HG03196 (cell line): Measurements from ENCODE around the gene ZAR1L.
A peak's percentile ranks its signal among the peaks of the same experiment; 100 is the strongest.
"Not testable (repeated sequence)": the region's sequence is repeated elsewhere in the genome, so short reads cannot be mapped to it uniquely, and the experiment has no call there.

Experiments used
- ATAC-seq: cut with Tn5 transposase; IDR thresholded peaks from one replicate; pipeline ENCODE4 v1.9.1; 2021; ENCODE audit not compliant: unreplicated experiment

ZAR1L gene

GRCh38 chr13:32315238-32316027, at the start of gene ZAR1L, which contains the start of gene BRCA2:
ZAR1L (minus strand) TSS chr13:32315363; CDS start chr13:32311925, 3,438 bp downstream.
BRCA2 (plus strand) TSS chr13:32315508; CDS start chr13:32316461, 953 bp downstream.
- ATAC-seq: peak; percentile 91

- ATAC-seq: no peak
These were observed 47.4 kb upstream of the ZAR1L start for GRCh38 chr13:32362574-32362973.

GRCh38 chr13:32355935-32356334, 40.8 kb upstream of the ZAR1L start:
- ATAC-seq: not testable (repeated sequence)

GRCh38 chr13:32354040-32354439, 38.9 kb upstream of the ZAR1L start:
- no peak for ATAC-seq

- not testable (repeated sequence) for ATAC-seq
These were observed 35.8 kb upstream of the ZAR1L start for GRCh38 chr13:32350839-32351441.

- ATAC-seq: no peak
These were observed 32.5 kb upstream of the ZAR1L start for GRCh38 chr13:32347651-32348050.

GRCh38 chr13:32340914-32341313, 25.8 kb upstream of the ZAR1L start:
- no peak for ATAC-seq

- no peak for ATAC-seq
These were observed 19.5 kb upstream of the ZAR1L start for GRCh38 chr13:32334671-32335070.

GRCh38 chr13:32330441-32330840, 15.3 kb upstream of the ZAR1L start:
- no peak for ATAC-seq

GRCh38 chr13:32323912-32324311, 8.7 kb upstream of the ZAR1L start:
- no peak for ATAC-seq

GRCh38 chr13:32320528-32320927, 5.4 kb upstream of the ZAR1L start:
- no peak for ATAC-seq

GRCh38 chr13:32317716-32318465, 2.7 kb upstream of the ZAR1L start:
- no peak for ATAC-seq

GRCh38 chr13:32316501-32316900, 1.3 kb upstream of the ZAR1L start:
- ATAC-seq: no peak

- peak; percentile 43 for ATAC-seq
These were observed 821 bp upstream of the ZAR1L start for GRCh38 chr13:32316028-32316339.

GRCh38 chr13:32314271-32315237, 609 bp downstream of the ZAR1L start:
- ATAC-seq: peak; percentile 16

GRCh38 chr13:32311188-32311897, 3.8 kb downstream of the ZAR1L start:
- no peak for ATAC-seq

- no peak for ATAC-seq
These were observed 4.9 kb downstream of the ZAR1L start for GRCh38 chr13:32310134-32310706.

GRCh38 chr13:32309312-32310133, 5.6 kb downstream of the ZAR1L start:
- ATAC-seq: no peak

- no peak for ATAC-seq
These were observed 9.5 kb downstream of the ZAR1L start for GRCh38 chr13:32305646-32306045.
